GM12878 (cell line): ENCODE measurements around the gene ZMYM5. TPM values are rescaled to one million over a fixed set of nuclear protein-coding genes. Genes with fewer than 3 reads are reported as not detected.
"Not testable (repeated sequence)": the region's sequence is repeated elsewhere in the genome, so short reads cannot be mapped to it uniquely, and the experiment has no call there.

Experiments used
- ATAC-seq: fragments of 200-7000 bp; cut with Tn5 transposase; 3 replicates; pipeline ENCODE4 v1.9.1; 2020; ENCODE audit warnings: mild to moderate bottlenecking, moderate library complexity
- BruUV-seq: library from RNA; stranded (reverse); fragments of 400-500 nt; replicated peaks from 2 replicates; lab custom pipeline; 2021; lab: Mats Ljungman, UMichigan
- CTCF ChIA-PET: fragments of 300-600 bp; sonication (Branson Sonifier 250); formaldehyde crosslinking; extraction: SDS; loops from one replicate; lab custom pipeline; 2021; ENCODE audit warnings: inconsistent platforms; lab: Yijun Ruan, JAX
- POLR2A ChIA-PET: fragments of 350-600 bp; formaldehyde crosslinking; extraction: SDS; loops from one replicate; lab custom pipeline; 2021; ENCODE audit warnings: inconsistent platforms; lab: Charles Lee
- RAD21 ChIA-PET: fragments of 300-600 bp; sonication (Branson Sonifier 250); formaldehyde crosslinking; loops from one replicate; lab custom pipeline; 2023; ENCODE audit warnings: antibody characterized with exemption; ENCODE audit not compliant: unreplicated experiment; lab: Charles Lee
- SMC1A ChIA-PET: fragments of 300-600 bp; sonication (Branson Sonifier 250); formaldehyde crosslinking; loops from one replicate; lab custom pipeline; 2023; ENCODE audit not compliant: unreplicated experiment, uncharacterized antibody; lab: Charles Lee
- DNase-seq: peaks from one replicate; pipeline ENCODE4 v3.0.0-alpha.2; 2011; ENCODE audit warnings: low read depth, low spot score
- FAIRE-seq: peaks from 3 replicates; lab custom pipeline; 2011; peaks lifted over from hg19 to GRCh38; lab: Jason Lieb, UNC
- H2AFZ ChIP-seq: 2 replicates; pipeline ENCODE4 v1.6.0; 2011; ENCODE audit warnings: low read depth, low read length, control low read depth; ENCODE audit not compliant: control insufficient read depth
- H3K27ac ChIP-seq: 2 replicates; pipeline ENCODE4 v1.5.1; 2011; ENCODE audit warnings: control low read depth; ENCODE audit not compliant: control insufficient read depth, insufficient read depth
- H3K27me3 ChIP-seq, 2 experiments: replicated peaks in 1 of 2; 2 replicates each; pipeline versions ENCODE4 v1.6.0 to v1.6.1; 2011; ENCODE audit warnings: low read length in 1 of 2; ENCODE audit not compliant: control insufficient read depth in 2 of 2, insufficient read depth in 2 of 2
- H3K36me3 ChIP-seq, 2 experiments: 2 replicates each; pipeline ENCODE4 v1.5.1; 2011; ENCODE audit warnings: low read length in 1 of 2; ENCODE audit not compliant: control insufficient read depth in 2 of 2, insufficient read depth in 2 of 2
- H3K4me1 ChIP-seq: 2 replicates; pipeline ENCODE4 v1.6.1; 2011; ENCODE audit warnings: mild to moderate bottlenecking, low read length, moderate library complexity, mixed read lengths; ENCODE audit not compliant: control insufficient read depth, insufficient read depth
- H3K4me2 ChIP-seq: 2 replicates; pipeline ENCODE4 v1.6.0; 2011; ENCODE audit warnings: control low read depth; ENCODE audit not compliant: control insufficient read depth, insufficient read depth
- H3K4me3 ChIP-seq: fragments of 200-600 bp; sonication (generic); 2 replicates; pipeline ENCODE4 v1.5.1; 2016
- H3K79me2 ChIP-seq: 2 replicates; pipeline ENCODE4 v1.6.0; 2011; ENCODE audit warnings: low read length; ENCODE audit not compliant: control insufficient read depth, insufficient read depth
- H3K9ac ChIP-seq: 2 replicates; pipeline ENCODE4 v1.8.0; 2011; ENCODE audit warnings: low read length, control low read depth, mixed read lengths; ENCODE audit not compliant: control insufficient read depth, insufficient read depth
- H3K9me3 ChIP-seq: replicated peaks from 3 replicates; pipeline ENCODE4 v1.5.1; 2011; ENCODE audit warnings: mild to moderate bottlenecking, low read length; ENCODE audit not compliant: control insufficient read depth, insufficient read depth
- H4K20me1 ChIP-seq: 2 replicates; pipeline ENCODE4 v1.6.0; 2011; ENCODE audit not compliant: control insufficient read depth, insufficient read depth
- CHD2 ChIP-seq: IDR thresholded peaks from 2 replicates; pipeline ENCODE4 v1.6.1; 2011; ENCODE audit warnings: low read depth, low read length, improper control_type of control experiment, borderline replicate concordance
- CREB1 ChIP-seq: IDR thresholded peaks from 2 replicates; pipeline ENCODE4 v1.6.1; 2012; ENCODE audit warnings: low read depth, mild to moderate bottlenecking, inconsistent platforms
- CUX1 ChIP-seq: IDR thresholded peaks from 2 replicates; pipeline ENCODE4 v1.6.1; 2012; ENCODE audit warnings: improper control_type of control experiment, low read depth, low read length; ENCODE audit not compliant: insufficient replicate concordance
- IRF4 ChIP-seq: IDR thresholded peaks from 2 replicates; pipeline ENCODE4 v1.6.1; 2011; ENCODE audit warnings: low read depth, low read length
- MEF2A ChIP-seq: IDR thresholded peaks from 2 replicates; pipeline ENCODE4 v1.6.1; 2011; ENCODE audit warnings: low read depth, mild to moderate bottlenecking, low read length, moderate library complexity; ENCODE audit not compliant: insufficient read depth
- MXI1 ChIP-seq: fragments of 150-350 bp; IDR thresholded peaks from 2 replicates; pipeline ENCODE4 v1.6.1; 2011; ENCODE audit warnings: low read depth, mild to moderate bottlenecking, inconsistent platforms, low read length, improper control_type of control experiment
- POLR2A ChIP-seq: IDR thresholded peaks from 2 replicates; pipeline ENCODE4 v1.6.1; 2011; ENCODE audit warnings: low read depth, mild to moderate bottlenecking, low read length
- SMARCA5 ChIP-seq: fragments of 450-650 bp; IDR thresholded peaks from 2 replicates; pipeline ENCODE4 v1.6.1; 2017; ENCODE audit warnings: mild to moderate bottlenecking
- SUPT20H ChIP-seq: IDR thresholded peaks from 2 replicates; pipeline ENCODE4 v1.6.1; 2011; ENCODE audit warnings: low read depth, mild to moderate bottlenecking, low read length, moderate library complexity, borderline replicate concordance; ENCODE audit not compliant: control insufficient read depth
- WGBS: methylation state at CpG from one replicate; pipeline ENCODE4 v1.1.6; 2016; ENCODE audit warnings: low lambda C conversion rate; ENCODE audit not compliant: insufficient replicate concordance, insufficient coverage; ENCODE audit errors: missing lambda C conversion rate; 5-methylcytosine and 5-hydroxymethylcytosine counted together
- in situ Hi-C: fragments of 300-500 bp; cut with MboI; formaldehyde crosslinking; loops from 9 replicates; pipeline ENCODE4 v1.14.3; 2018; ENCODE audit warnings: mixed read lengths
- intact Hi-C: fragments of 100-400 bp; cut with micrococcal nuclease; formaldehyde crosslinking; loops from one replicate; pipeline ENCODE4 v1.14.2; 2022; ENCODE audit not compliant: unreplicated experiment
- polyA plus RNA-seq, 11 experiments: library from polyadenylated mRNA; depleted of rRNA in 4 of 11; unstranded in 6 of 11; stranded (reverse) in 5 of 11; fragments of >200 nt; fragmentation: Nextera tagmentation in 4 of 11; fragmentation: Illumina TruSeq in 1 of 11; extraction: Ambion mirVana in 4 of 11; extraction: Trizol in 1 of 11; gene quantifications; 1 replicate in 1 of 11; 2 replicates in 10 of 11; pipeline versions ENCODE4 v1.2.1 to v1.2.3, GENCODE V29; 2011 to 2016; ENCODE audit warnings: inconsistent platforms in 2 of 11, missing spikeins in 2 of 11, low read depth in 1 of 11
- total RNA-seq, 4 experiments: library from RNA; depleted of rRNA in 3 of 4; stranded (reverse); fragments of >200 nt in 3 of 4; fragmentation: Illumina TruSeq in 1 of 4; extraction: Trizol in 1 of 4; gene quantifications; 2 replicates each; pipeline versions ENCODE4 v1.2.1 to v1.2.3, GENCODE V29; 2013 to 2021

The ZMYM5 gene
- total and polyA plus RNA-seq, 10 of the 15 experiments (the other 5 are each of a cell fraction or from before 2014, with no cell fraction given): 7.1 to 13.7 (median 10.6) TPM

GRCh38 chr13:19908350-19908986, 45.0 kb upstream of the ZMYM5 start (continued):
- TF ChIP-seq SUPT20H: no peak
- TF ChIP-seq CREB1: no peak
- TF ChIP-seq MXI1: no peak

- DNase-seq, H3K9ac ChIP-seq, CTCF ChIA-PET, H3K27me3 ChIP-seq, H3K4me1 ChIP-seq, H3K27ac ChIP-seq, H4K20me1 ChIP-seq, SMC1A ChIA-PET, H3K4me3 ChIP-seq, in situ Hi-C loops, H2AFZ ChIP-seq, H3K36me3 ChIP-seq, FAIRE-seq, ATAC-seq, H3K79me2 ChIP-seq, BruUV-seq, POLR2A ChIA-PET, H3K4me2 ChIP-seq, H3K9me3 ChIP-seq, intact Hi-C loops, RAD21 ChIA-PET: not testable (repeated sequence)
- 24% methylated on average over 9 of the region's 9 CpGs for WGBS
Observed at GRCh38 chr13:19905487-19906195, 42.2 kb upstream of the ZMYM5 start.

- 62% methylated on average over 6 of the region's 6 CpGs for WGBS
- ATAC-seq (no peak), DNase-seq (no peak), FAIRE-seq (no peak)
- RAD21 ChIA-PET: no interaction called here
- Histone ChIP-seq H3K27ac (no peak overlapping the region), H3K27me3 (no peaks in the 10 kb centered on the region), H3K36me3 (no peaks in the 10 kb centered on the region), H3K9me3 (no peaks in the 10 kb centered on the region), H3K4me1 (no peaks in the 10 kb centered on the region), H3K4me2 (no peak overlapping the region), H3K4me3 (no peak overlapping the region), H3K79me2 (no peaks in the 10 kb centered on the region), H3K9ac (no peak overlapping the region), H4K20me1 (no peaks in the 10 kb centered on the region), H2AFZ (no peak overlapping the region)
- POLR2A ChIA-PET: interaction anchor here (0.5 kb wide), 1 partner anchor 113 kb away, joined by 3 read pairs; no protein-coding TSS in a partner anchor
- CTCF ChIA-PET: no interaction called here
- SMC1A ChIA-PET: interaction anchor here (2.0 kb wide), 1 partner anchor 9 kb away, joined by 6 read pairs; no protein-coding TSS in a partner anchor
- no TSS peak for BruUV-seq
- intact Hi-C loops (no loop called here), in situ Hi-C loops (no loop called here)
- TF ChIP-seq MEF2A: no peak
- no peak for TF ChIP-seq CHD2
- no peak for TF ChIP-seq POLR2A
- TF ChIP-seq CUX1: no peak
- no peak for TF ChIP-seq IRF4
- TF ChIP-seq SMARCA5: no peak
Observed at GRCh38 chr13:19890030-19890429, 26.6 kb upstream of the ZMYM5 start.
